Mesodermal cell (in vitro differentiated cells): ENCODE results near the gene ZNF534.
"Not testable (repeated sequence)": the region's sequence is repeated elsewhere in the genome, so short reads cannot be mapped to it uniquely, and the experiment has no call there.

Source experiments
- H3K27ac ChIP-seq: 2 replicates; pipeline ENCODE4 v1.7.0; 2013; ENCODE audit warnings: mild to moderate bottlenecking, low read depth, low read length, moderate library complexity; ENCODE audit not compliant: severe bottlenecking
- H3K36me3 ChIP-seq: 2 replicates; pipeline ENCODE4 v1.7.1; 2013; ENCODE audit warnings: mild to moderate bottlenecking, low read length, moderate library complexity; ENCODE audit not compliant: control insufficient read depth, insufficient read depth
- H3K4me1 ChIP-seq: one replicate; pipeline ENCODE4 v1.7.1; 2013; ENCODE audit warnings: mild to moderate bottlenecking, low read length; ENCODE audit not compliant: insufficient read depth, control insufficient read depth, poor library complexity, severe bottlenecking
- H3K4me3 ChIP-seq: 2 replicates; pipeline ENCODE4 v1.7.0; 2013; ENCODE audit warnings: low read length, control low read depth, mild to moderate bottlenecking; ENCODE audit not compliant: insufficient read depth, poor library complexity, severe bottlenecking; ENCODE audit errors: extremely low read depth
- H3K9me3 ChIP-seq: 2 replicates; pipeline ENCODE4 v1.7.1; 2013; ENCODE audit warnings: mild to moderate bottlenecking, low read length, moderate library complexity; ENCODE audit not compliant: control insufficient read depth
- WGBS, 2 experiments: methylation state at CpG; one replicate each; pipeline ENCODE4 v1.1.5; 2013; ENCODE audit warnings: missing lambda C conversion rate in 2 of 2; ENCODE audit not compliant: insufficient coverage in 2 of 2; 5-methylcytosine and 5-hydroxymethylcytosine counted together

Gene ZNF534

DNA sequence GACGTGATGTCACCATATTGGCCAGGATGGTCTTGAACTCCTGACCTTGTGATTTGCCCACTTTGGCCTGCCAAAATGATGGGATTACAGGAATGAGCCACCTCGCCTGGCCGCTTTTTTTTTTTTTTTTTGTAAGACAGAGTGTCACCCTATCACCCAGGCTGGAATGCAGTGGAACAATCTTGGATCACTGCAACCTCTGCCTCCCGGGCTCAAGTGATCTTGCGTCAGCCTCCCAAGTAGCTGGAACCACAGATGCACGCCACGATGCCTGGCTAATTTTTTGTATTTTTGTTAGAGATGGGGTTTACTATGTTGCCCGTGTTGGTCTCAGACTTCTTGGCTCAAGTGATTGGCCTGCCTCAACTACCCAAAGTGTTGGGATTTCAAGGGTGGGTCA is 69.6 kb downstream of the ZNF534 start:
- WGBS, 2 experiments = 87 to 99% methylated on average over 7 to 8 of the region's 8 CpGs
- no peak overlapping the region for H3K27ac ChIP-seq
- H3K4me1 ChIP-seq = no peaks in the 10 kb centered on the region
- peaks cover 4% of the 10 kb centered on the region for H3K9me3 ChIP-seq
- no peak overlapping the region for H3K4me3 ChIP-seq
- no peaks in the 10 kb centered on the region for H3K36me3 ChIP-seq

DNA sequence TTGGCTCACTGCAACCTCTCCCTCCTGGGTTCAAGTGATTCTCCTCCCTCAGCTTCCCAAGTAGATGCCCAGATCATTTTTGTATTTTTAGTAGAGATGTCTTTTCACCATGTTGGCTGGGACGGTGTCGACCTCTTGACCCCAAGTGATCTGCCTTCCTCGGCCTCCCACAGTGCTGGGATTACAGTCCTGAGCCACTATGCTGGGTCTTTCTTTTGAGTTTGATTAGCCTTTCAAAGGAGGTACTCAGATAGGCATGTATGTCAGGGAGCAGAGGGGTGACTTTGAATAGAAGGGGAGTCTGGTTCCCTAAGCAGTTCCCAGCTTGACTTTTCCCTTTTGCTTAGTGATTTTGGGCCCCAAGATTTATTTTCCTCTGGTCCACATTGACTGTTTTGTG is 71.5 kb downstream of the ZNF534 start:
- not testable (repeated sequence) for H3K4me1 ChIP-seq, H3K4me3 ChIP-seq, H3K9me3 ChIP-seq, H3K36me3 ChIP-seq, H3K27ac ChIP-seq
- 25 to 29% methylated on average over 3 of the region's 3 CpGs for WGBS, 2 experiments

DNA sequence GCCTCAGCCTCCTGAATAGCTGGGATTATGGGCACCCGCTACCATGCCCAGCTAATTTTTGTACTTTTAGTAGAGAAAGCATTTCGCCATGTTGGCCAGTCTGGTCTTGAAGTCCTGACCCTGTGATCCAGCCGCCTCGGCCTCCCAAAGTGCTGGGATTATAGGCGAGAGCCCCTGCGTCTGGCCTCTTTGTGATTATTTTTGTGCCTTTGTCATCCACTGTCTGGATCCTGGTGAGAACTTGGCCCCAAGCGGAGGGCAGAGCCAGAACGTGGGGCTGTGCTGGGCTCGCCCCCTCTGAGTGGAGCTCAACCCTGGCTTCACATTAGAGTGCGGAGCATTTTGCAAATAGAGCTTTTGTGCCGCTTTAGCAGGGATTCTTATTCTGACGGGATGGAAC is 72.0 kb downstream of the ZNF534 start:
- not testable (repeated sequence) for H3K9me3 ChIP-seq, H3K4me3 ChIP-seq, H3K36me3 ChIP-seq, H3K27ac ChIP-seq, H3K4me1 ChIP-seq
- 65 to 68% methylated on average over 8 to 12 of the region's 12 CpGs for WGBS, 2 experiments
